GM23338 (cell line): ENCODE results near the gene C1orf216. TPM values are rescaled to one million over a fixed set of nuclear protein-coding genes. Genes with fewer than 3 reads are reported as not detected.

Experiments
- ATAC-seq: fragments of 200-7000 bp; cut with Tn5 transposase; 3 replicates; pipeline ENCODE4 v1.9.1; 2020
- DNase-seq: peaks from one replicate; pipeline ENCODE4 v3.0.0-alpha.2; 2015; ENCODE audit warnings: low spot score
- H2AFZ ChIP-seq: fragments of 200-600 bp; sonication (generic); 2 replicates; pipeline ENCODE4 v1.8.0; 2016; ENCODE audit warnings: antibody characterized with exemption, mild to moderate bottlenecking, moderate library complexity
- H3F3A ChIP-seq: fragments of 200-600 bp; sonication (generic); replicated peaks from 2 replicates; pipeline ENCODE4 v1.8.0; 2017; ENCODE audit warnings: antibody characterized with exemption, mixed run types, low read depth
- H3K27ac ChIP-seq: fragments of 200-600 bp; sonication (generic); 2 replicates; pipeline ENCODE4 v1.6.1; 2016; ENCODE audit warnings: low read depth
- H3K27me3 ChIP-seq: fragments of 200-600 bp; sonication (generic); 2 replicates; pipeline ENCODE4 v1.8.0; 2016; ENCODE audit warnings: mild to moderate bottlenecking, mixed run types, moderate library complexity; ENCODE audit not compliant: insufficient read depth
- H3K36me3 ChIP-seq: fragments of 200-600 bp; sonication (generic); 2 replicates; pipeline ENCODE4 v1.8.0; 2016; ENCODE audit warnings: mild to moderate bottlenecking; ENCODE audit not compliant: insufficient read depth
- H3K4me1 ChIP-seq: fragments of 200-600 bp; sonication (generic); 2 replicates; pipeline ENCODE4 v1.8.0; 2016; ENCODE audit warnings: mild to moderate bottlenecking, moderate library complexity; ENCODE audit not compliant: insufficient read depth
- H3K4me2 ChIP-seq: fragments of 200-600 bp; sonication (generic); 2 replicates; pipeline ENCODE4 v1.7.1; 2017; ENCODE audit warnings: mixed run types
- H3K4me3 ChIP-seq: fragments of 200-600 bp; sonication (generic); 2 replicates; pipeline ENCODE4 v1.6.1; 2016; ENCODE audit warnings: mixed run types
- H3K79me2 ChIP-seq: fragments of 200-600 bp; sonication (generic); replicated peaks from 2 replicates; pipeline ENCODE4 v1.8.0; 2017; ENCODE audit warnings: mild to moderate bottlenecking; ENCODE audit not compliant: insufficient read depth
- H3K9me2 ChIP-seq: fragments of 200-600 bp; sonication (generic); 2 replicates; pipeline ENCODE4 v1.8.0; 2017; ENCODE audit not compliant: insufficient read depth
- H4K20me1 ChIP-seq: fragments of 200-600 bp; sonication (generic); replicated peaks from 2 replicates; pipeline ENCODE4 v1.8.0; 2017; ENCODE audit warnings: mild to moderate bottlenecking; ENCODE audit not compliant: insufficient read depth
- H3K27ac Mint-ChIP-seq: 2 replicates; pipeline ENCODE4 v1.8.0; 2020; ENCODE audit warnings: inconsistent platforms, mild to moderate bottlenecking, moderate library complexity, mixed read lengths
- H3K27me3 Mint-ChIP-seq: 3 replicates; pipeline ENCODE4 v1.8.0; 2022; ENCODE audit warnings: low read depth, mild to moderate bottlenecking, moderate library complexity, mixed read lengths, inconsistent platforms; ENCODE audit not compliant: insufficient read depth, poor library complexity
- H3K36me3 Mint-ChIP-seq: 3 replicates; pipeline ENCODE4 v1.8.0; 2021; ENCODE audit warnings: low read depth, mild to moderate bottlenecking, inconsistent platforms, moderate library complexity, mixed read lengths
- H3K4me1 Mint-ChIP-seq: 3 replicates; pipeline ENCODE4 v1.8.0; 2020; ENCODE audit warnings: mild to moderate bottlenecking, inconsistent platforms, mixed read lengths
- H3K4me3 Mint-ChIP-seq: 3 replicates; pipeline ENCODE4 v1.8.0; 2021; ENCODE audit warnings: moderate library complexity, mild to moderate bottlenecking, inconsistent platforms, mixed read lengths
- H3K9me3 Mint-ChIP-seq: 3 replicates; pipeline ENCODE4 v1.8.0; 2020; ENCODE audit warnings: moderate library complexity, mild to moderate bottlenecking, inconsistent platforms, mixed read lengths
- CREB1 ChIP-seq: fragments of 250-450 bp; sonication (Bioruptor Pico); IDR thresholded peaks from 2 replicates; pipeline ENCODE4 v1.5.0; 2020; ENCODE audit warnings: low read depth, mild to moderate bottlenecking, moderate library complexity
- CTCF ChIP-seq, 2 experiments: fragments of 200-600 bp in 1 of 2; sonication (generic) in 1 of 2; conservative IDR thresholded peaks; 2 replicates each; pipeline versions ENCODE4 v1.5.1 to v1.6.1; 2016 to 2017; ENCODE audit warnings: antibody characterized with exemption in 2 of 2, low read depth in 2 of 2, mild to moderate bottlenecking in 2 of 2, moderate library complexity in 1 of 2
- ETS1 ChIP-seq: IDR thresholded peaks from 2 replicates; pipeline ENCODE4 v1.6.1; 2016; ENCODE audit warnings: antibody characterized with exemption
- JUNB ChIP-seq: IDR thresholded peaks from one replicate; pipeline ENCODE4 v1.6.1; 2016; ENCODE audit warnings: antibody characterized with exemption; ENCODE audit not compliant: unreplicated experiment
- NANOG ChIP-seq: IDR thresholded peaks from 2 replicates; pipeline ENCODE4 v1.6.1; 2016; ENCODE audit warnings: antibody characterized with exemption, borderline replicate concordance
- STAT1 ChIP-seq: IDR thresholded peaks from one replicate; pipeline ENCODE4 v1.6.1; 2016; ENCODE audit warnings: antibody characterized with exemption; ENCODE audit not compliant: unreplicated experiment
- polyA plus RNA-seq: library from polyadenylated mRNA; unstranded; fragments of >200 nt; fragmentation: Nextera tagmentation; extraction: Ambion mirVana; gene quantifications from 2 replicates; pipeline ENCODE4 v1.2.1, GENCODE V29; 2016
- total RNA-seq: library from RNA; depleted of rRNA; stranded (reverse); fragments of >200 nt; shearing (Covaris generic); gene quantifications from 2 replicates; pipeline ENCODE4 v1.2.3, GENCODE V29; 2014
- TF ChIP-seq, protein P1 (sequence below): fragments of 250-450 bp; sonication (Bioruptor Pico); IDR thresholded peaks from 2 replicates; pipeline ENCODE4 v1.5.0; 2020; ENCODE audit warnings: mild to moderate bottlenecking, moderate library complexity

The C1orf216 gene
- total and polyA plus RNA-seq, 2 experiments from 2014 or later: 4.7 to 21.5 TPM

DNA sequence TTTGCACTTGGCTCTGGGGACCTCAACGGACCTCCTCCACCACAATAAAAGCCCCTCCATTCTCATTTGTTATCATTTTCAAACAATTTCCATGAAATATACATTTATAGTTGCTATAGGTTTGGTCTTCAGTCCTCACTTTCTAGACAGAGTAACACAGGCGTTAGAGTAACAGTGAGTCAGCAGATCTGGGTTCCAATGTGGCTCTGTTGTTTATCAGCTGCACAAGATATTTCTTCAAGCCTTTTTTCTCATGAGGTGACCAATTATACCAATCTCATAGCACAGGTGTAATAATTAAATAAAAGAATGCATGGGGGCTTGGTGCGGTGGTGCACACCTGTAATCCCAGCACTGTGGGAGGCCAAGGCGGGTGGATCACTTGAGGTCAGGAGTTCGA is 44.6 kb downstream of the C1orf216 start:
- Mint-ChIP-seq H3K4me3 (no peak overlapping the region), H3K4me1 (no peaks in the 10 kb centered on the region), H3K27ac (no peak overlapping the region), H3K9me3 (no peaks in the 10 kb centered on the region; the same call in 2 of the 3 replicates), H3K27me3 (peaks cover 2% of the 10 kb centered on the region), H3K36me3 (no peaks in the 10 kb centered on the region)
- no peaks in the 10 kb centered on the region for H3K9me2 ChIP-seq
- H3K79me2 ChIP-seq: no peaks in the 10 kb centered on the region
- no peaks in the 10 kb centered on the region for H3K4me1 ChIP-seq
- H3K27ac ChIP-seq: no peak overlapping the region
- no peak overlapping the region for H3K4me3 ChIP-seq
- no peaks in the 10 kb centered on the region for H3K27me3 ChIP-seq
- no peaks in the 10 kb centered on the region for H3F3A ChIP-seq
- H3K36me3 ChIP-seq: no peaks in the 10 kb centered on the region
- no peaks in the 10 kb centered on the region for H4K20me1 ChIP-seq
- DNase-seq (no peak), ATAC-seq (no peak)
- no peak overlapping the region for H2AFZ ChIP-seq
- TF ChIP-seq CTCF (conservative IDR thresholded peaks at IDR 0.05; ENCODE audit: low read depth in 2 of 2) (no peak), NANOG (no peak), JUNB (no peak)
- H3K4me2 ChIP-seq: no peak overlapping the region

- H2AFZ ChIP-seq: no peak overlapping the region
- no peaks in the 10 kb centered on the region for H4K20me1 ChIP-seq
- H3K4me1 Mint-ChIP-seq: peaks cover 7% of the 10 kb centered on the region; the same call in 2 of the 3 replicates
- DNase-seq: no peak
- peaks cover 7% of the 10 kb centered on the region for H3K27me3 Mint-ChIP-seq
- H3K9me2 ChIP-seq: no peaks in the 10 kb centered on the region
- ATAC-seq: no peak
- no peaks in the 10 kb centered on the region for H3K36me3 ChIP-seq
- no peaks in the 10 kb centered on the region for H3F3A ChIP-seq
- H3K4me1 ChIP-seq: no peaks in the 10 kb centered on the region
- H3K36me3 Mint-ChIP-seq: no peaks in the 10 kb centered on the region
- no peaks in the 10 kb centered on the region for H3K79me2 ChIP-seq
- no peak overlapping the region for H3K4me3 Mint-ChIP-seq
- H3K9me3 Mint-ChIP-seq: no peaks in the 10 kb centered on the region; the same call in 2 of the 3 replicates
- H3K27ac ChIP-seq: no peak overlapping the region
- no peak overlapping the region for H3K4me2 ChIP-seq
- H3K4me3 ChIP-seq: no peak overlapping the region
- no peaks in the 10 kb centered on the region for H3K27me3 ChIP-seq
- no peak overlapping the region for H3K27ac Mint-ChIP-seq
- TF ChIP-seq ETS1 (no peak), NANOG (no peak), STAT1 (no peak), CREB1 (no peak), CTCF (conservative IDR thresholded peaks at IDR 0.05; ENCODE audit: low read depth in 2 of 2) (no peak)
- TF ChIP-seq, protein P1, sequence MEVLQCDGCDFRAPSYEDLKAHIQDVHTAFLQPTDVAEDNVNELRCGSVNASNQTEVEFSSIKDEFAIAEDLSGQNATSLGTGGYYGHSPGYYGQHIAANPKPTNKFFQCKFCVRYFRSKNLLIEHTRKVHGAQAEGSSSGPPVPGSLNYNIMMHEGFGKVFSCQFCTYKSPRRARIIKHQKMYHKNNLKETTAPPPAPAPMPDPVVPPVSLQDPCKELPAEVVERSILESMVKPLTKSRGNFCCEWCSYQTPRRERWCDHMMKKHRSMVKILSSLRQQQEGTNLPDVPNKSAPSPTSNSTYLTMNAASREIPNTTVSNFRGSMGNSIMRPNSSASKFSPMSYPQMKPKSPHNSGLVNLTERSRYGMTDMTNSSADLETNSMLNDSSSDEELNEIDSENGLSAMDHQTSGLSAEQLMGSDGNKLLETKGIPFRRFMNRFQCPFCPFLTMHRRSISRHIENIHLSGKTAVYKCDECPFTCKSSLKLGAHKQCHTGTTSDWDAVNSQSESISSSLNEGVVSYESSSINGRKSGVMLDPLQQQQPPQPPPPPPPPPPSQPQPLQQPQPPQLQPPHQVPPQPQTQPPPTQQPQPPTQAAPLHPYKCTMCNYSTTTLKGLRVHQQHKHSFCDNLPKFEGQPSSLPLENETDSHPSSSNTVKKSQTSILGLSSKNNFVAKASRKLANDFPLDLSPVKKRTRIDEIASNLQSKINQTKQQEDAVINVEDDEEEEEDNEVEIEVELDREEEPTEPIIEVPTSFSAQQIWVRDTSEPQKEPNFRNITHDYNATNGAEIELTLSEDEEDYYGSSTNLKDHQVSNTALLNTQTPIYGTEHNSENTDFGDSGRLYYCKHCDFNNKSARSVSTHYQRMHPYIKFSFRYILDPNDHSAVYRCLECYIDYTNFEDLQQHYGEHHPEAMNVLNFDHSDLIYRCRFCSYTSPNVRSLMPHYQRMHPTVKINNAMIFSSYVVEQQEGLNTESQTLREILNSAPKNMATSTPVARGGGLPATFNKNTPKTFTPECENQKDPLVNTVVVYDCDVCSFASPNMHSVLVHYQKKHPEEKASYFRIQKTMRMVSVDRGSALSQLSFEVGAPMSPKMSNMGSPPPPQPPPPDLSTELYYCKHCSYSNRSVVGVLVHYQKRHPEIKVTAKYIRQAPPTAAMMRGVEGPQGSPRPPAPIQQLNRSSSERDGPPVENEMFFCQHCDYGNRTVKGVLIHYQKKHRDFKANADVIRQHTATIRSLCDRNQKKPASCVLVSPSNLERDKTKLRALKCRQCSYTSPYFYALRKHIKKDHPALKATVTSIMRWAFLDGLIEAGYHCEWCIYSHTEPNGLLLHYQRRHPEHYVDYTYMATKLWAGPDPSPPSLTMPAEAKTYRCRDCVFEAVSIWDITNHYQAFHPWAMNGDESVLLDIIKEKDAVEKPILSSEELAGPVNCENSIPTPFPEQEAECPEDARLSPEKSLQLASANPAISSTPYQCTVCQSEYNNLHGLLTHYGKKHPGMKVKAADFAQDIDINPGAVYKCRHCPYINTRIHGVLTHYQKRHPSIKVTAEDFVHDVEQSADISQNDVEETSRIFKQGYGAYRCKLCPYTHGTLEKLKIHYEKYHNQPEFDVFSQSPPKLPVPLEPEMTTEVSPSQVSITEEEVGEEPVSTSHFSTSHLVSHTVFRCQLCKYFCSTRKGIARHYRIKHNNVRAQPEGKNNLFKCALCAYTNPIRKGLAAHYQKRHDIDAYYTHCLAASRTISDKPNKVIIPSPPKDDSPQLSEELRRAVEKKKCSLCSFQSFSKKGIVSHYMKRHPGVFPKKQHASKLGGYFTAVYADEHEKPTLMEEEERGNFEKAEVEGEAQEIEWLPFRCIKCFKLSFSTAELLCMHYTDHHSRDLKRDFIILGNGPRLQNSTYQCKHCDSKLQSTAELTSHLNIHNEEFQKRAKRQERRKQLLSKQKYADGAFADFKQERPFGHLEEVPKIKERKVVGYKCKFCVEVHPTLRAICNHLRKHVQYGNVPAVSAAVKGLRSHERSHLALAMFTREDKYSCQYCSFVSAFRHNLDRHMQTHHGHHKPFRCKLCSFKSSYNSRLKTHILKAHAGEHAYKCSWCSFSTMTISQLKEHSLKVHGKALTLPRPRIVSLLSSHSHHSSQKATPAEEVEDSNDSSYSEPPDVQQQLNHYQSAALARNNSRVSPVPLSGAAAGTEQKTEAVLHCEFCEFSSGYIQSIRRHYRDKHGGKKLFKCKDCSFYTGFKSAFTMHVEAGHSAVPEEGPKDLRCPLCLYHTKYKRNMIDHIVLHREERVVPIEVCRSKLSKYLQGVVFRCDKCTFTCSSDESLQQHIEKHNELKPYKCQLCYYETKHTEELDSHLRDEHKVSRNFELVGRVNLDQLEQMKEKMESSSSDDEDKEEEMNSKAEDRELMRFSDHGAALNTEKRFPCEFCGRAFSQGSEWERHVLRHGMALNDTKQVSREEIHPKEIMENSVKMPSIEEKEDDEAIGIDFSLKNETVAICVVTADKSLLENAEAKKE (CRISPR knock-in tag): no peak
These were observed 46.6 kb downstream of the C1orf216 start for GRCh38 chr1:35672116-35672515.
